Upper lobe of left lung (tissue), 4 donors: ENCODE results near the gene SLC25A11.

ENCODE experiments used
- POLR2A ChIP-seq, 4 donors: fragments of 450-650 bp; IDR thresholded peaks; one replicate each; pipeline ENCODE4 v1.5.1; 2016 to 2017; ENCODE audit warnings: antibody characterized with exemption in 4 of 4, mild to moderate bottlenecking in 2 of 4
- POLR2AphosphoS5 ChIP-seq, 2 donors: sonication (generic); formaldehyde crosslinking; IDR thresholded peaks; one replicate each; pipeline ENCODE4 v1.5.1; 2017; ENCODE audit warnings: antibody characterized with exemption in 2 of 2
- TF ChIP-seq, protein P1 (sequence below), 6 experiments: fragments of 450-650 bp in 4 of 6; fragments of 200-600 bp in 2 of 6; sonication (generic) in 2 of 6; IDR thresholded peaks; one replicate each; pipeline ENCODE4 v1.5.1; 2016 to 2019; ENCODE audit warnings: antibody characterized with exemption in 6 of 6

DNA sequence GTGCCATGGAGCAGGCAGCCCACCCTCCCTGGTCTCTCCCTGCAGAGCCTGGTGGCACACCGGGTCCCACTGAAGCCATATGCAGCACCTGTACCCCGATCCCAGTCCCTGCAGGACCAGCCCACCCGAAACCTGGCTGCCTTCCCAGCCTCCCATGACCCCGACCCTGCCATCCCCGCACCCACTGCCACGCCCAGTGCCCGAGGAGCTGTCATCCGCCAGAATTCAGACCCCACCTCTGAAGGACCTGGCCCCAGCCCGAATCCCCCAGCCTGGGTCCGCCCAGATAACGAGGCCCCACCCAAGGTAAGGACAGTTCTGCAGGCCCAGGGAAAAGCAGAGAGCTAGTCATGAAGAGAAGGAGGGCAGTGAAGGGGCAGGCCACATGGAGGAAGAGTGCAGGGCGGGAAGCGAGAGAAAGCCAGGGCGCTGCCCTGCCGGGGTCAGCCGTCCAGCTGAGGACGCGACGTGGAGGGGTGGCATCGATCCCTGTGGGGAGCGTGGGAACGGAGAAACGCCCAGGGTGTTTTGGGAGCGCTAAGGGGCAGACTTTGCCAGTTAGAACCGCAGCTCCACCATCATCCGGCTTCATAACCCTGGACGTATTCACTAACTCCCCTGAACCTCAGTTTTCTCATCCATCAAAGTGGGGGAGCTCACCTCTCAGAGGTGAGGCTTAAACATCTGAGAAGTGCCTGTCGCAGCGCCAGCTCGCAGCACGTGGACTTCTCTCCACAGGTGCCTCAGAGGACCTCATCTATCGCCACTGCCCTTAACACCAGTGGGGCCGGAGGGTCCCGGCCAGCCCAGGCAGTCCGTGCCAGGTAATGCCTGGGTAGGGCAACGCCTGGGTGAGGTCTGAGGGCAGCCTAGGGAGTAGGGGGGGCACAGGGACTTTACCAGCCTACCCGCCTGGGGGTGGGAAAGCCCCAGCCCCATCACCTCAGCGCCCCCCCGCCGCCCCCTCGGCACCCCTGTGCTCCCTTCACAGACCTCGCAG is 48.1 kb downstream of the SLC25A11 start:
- no peak for TF ChIP-seq POLR2AphosphoS5 (IDR thresholded peaks at IDR 0.05)
- TF ChIP-seq, protein P1, sequence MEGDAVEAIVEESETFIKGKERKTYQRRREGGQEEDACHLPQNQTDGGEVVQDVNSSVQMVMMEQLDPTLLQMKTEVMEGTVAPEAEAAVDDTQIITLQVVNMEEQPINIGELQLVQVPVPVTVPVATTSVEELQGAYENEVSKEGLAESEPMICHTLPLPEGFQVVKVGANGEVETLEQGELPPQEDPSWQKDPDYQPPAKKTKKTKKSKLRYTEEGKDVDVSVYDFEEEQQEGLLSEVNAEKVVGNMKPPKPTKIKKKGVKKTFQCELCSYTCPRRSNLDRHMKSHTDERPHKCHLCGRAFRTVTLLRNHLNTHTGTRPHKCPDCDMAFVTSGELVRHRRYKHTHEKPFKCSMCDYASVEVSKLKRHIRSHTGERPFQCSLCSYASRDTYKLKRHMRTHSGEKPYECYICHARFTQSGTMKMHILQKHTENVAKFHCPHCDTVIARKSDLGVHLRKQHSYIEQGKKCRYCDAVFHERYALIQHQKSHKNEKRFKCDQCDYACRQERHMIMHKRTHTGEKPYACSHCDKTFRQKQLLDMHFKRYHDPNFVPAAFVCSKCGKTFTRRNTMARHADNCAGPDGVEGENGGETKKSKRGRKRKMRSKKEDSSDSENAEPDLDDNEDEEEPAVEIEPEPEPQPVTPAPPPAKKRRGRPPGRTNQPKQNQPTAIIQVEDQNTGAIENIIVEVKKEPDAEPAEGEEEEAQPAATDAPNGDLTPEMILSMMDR (IDR thresholded peaks at IDR 0.05): no peak
- TF ChIP-seq POLR2A (IDR thresholded peaks at IDR 0.05): no peak
